HG03175 (cell line): ENCODE data around the gene NDC80.
"Not testable (repeated sequence)": the region's sequence is repeated elsewhere in the genome, so short reads cannot be mapped to it uniquely, and the experiment has no call there.

Experiments
- ATAC-seq: cut with Tn5 transposase; IDR thresholded peaks from one replicate; pipeline ENCODE4 v1.9.1; 2021; ENCODE audit warnings: mild to moderate bottlenecking, moderate library complexity; ENCODE audit not compliant: unreplicated experiment

Gene NDC80

DNA sequence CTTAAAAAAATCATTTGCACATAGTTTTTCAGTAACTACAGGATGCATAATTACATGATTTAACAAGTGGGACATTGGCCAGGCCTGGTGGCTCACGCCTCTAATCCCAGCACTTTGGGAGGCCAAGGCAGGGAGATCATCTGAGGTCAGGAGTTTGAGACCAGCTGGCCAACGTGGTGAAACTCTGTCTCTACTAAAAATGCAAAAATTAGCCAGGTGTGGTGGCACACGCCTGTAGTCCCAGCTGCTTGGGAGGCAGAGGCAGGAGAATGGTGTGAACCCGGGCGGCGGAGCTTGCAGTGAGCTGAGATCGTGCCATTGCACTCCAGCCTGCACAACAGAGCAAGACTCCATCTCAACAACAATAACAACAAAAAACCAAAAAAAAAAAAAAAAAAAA lies 90.9 kb downstream of the NDC80 start:
- not testable (repeated sequence) for ATAC-seq

DNA sequence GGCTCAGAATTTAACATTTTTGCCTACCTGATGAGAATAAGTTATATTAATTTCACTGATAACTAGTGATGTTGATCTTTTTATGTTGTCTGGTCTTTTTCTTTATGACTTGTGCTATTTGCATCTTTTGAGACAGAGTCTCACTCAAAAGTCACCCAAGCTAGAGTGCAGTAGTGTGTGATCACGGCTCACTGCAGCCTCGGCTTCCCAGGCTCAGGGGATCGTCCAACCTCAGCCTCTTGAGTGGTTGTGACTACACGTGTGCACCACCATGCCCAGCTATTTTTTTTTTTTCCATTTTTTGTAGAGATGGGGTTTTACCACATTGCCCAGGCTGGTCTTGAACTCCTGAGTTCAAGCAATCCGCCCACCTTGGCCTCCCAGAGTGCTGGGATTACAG lies 91.6 kb downstream of the NDC80 start:
- no peak for ATAC-seq
